ENCODE results near the gene CYFIP1.

CYFIP1 gene

GRCh38 chr15:22887157-22887951 is 92.8 kb downstream of the CYFIP1 start:
- no peak for DNase-seq

- DNase-seq, result no peak
Measured at GRCh38 chr15:22885120-22885519, 95.0 kb downstream of the CYFIP1 start.

GRCh38 chr15:22884344-22884743 is 95.8 kb downstream of the CYFIP1 start:
- DNase-seq, result no peak

- no peak for DNase-seq
Measured at GRCh38 chr15:22883196-22883595, 97.0 kb downstream of the CYFIP1 start.

DNA sequence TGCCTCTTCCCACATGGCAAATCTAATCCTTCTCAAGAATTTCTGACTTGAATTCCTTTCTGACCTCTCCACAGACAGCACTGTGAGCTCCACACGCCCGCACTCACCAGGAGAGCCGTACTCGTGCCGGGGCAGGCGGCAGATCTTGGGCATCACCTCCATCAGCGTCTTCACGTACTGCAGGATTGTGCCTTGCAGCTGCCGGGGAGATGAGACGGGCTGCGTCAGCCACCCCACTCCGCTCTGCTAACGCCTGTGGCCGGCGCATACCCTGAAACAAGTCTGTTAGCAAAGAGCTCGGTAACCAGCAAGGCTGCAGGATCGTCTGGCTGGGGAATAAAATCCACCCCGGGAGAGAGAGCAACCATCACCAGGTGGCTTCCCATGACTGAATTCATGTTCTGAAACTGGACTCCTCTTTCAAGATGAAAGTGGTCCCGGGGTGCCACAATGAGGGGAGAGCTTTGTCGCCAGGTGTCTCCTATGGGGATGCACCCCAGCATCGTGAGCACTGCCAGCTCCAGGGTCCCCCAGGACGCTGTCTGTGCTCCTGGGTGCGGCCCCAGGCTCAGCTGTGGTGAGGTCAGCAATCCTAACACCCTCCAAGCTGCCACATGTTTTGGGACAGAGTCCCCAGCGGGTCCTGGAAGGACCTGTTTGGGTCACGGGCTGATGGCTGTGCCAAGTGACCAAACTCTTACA is 98.3 kb downstream of the CYFIP1 start:
- DNase-seq, result no peak

DNA sequence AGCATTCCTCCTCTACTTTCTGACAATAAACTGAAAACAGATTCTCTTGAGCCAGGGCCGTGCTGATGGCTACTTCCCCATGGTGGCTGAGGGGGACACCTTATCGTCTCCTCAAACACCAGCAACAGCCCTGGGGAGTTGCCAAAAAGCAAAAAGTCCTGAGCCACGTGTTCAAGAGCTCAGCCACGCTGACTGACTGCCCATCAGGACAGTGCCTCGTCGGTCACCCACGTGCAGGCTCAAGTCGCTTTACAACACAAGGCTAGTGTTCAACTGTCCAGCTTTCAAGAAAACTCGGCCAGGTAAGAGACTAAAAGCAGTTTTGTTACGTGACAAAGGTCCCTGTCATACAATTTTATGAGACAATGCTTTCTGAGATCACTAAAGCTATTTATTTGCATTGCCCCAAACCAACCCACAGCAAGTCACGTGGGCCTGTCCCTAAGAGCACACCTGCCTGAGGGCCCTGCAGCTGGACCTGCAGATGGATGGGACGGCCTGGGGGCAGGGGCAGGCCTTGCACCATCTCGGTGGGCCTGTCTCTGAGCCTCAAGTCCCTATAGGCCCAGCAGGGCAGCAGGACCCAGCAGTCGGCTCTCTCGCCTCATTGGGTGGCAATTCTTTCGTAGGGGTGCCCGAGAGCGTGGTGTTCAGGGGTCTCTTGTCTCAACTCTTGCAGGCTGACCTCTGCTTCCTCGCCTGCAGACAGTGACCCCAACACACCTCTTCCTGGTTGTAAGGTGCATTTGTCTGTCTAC is 99.0 kb downstream of the CYFIP1 start:
- no peak for DNase-seq

DNA sequence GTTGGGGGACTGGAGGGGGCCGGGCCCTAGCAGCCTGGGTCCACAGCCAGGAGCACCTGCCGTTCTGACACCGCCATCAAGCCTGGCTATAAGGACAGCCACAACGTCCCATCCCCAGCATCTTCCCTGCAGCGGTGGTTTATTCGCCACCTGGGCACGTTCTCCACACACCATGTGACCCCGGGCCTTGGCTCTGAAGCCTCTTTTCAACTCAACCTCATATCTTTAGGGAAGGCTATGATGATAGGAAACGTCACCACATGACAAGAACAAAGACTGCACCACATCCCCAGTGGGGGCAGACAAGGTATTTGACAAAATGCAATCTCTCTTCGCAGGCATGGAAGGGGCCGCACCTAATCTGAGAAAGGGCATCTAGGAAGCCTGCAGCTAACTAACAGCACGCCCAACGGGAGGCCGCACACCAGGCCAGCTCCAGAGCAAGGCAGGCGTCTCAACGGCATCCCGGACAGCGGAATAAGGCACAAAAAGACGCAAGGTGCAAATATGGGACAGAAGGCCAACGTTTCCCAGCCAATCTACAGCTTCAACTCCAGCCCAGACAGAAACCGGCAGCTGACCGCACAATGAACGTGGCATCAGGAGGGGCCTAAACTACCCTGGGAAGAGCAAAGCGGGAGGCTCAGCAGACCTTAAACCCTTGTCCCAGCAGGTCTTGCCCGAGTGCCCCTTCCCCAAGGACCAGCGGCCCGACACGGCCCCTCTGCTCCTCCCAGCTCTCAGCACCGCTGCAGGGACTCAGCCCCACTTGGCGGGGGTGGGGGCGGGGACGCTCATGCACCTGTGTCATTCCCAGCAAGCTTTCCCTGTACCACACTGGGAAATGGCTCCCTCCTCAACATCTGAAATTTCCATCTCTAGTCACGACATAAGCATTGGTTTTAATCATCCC is 99.8 kb downstream of the CYFIP1 start:
- no peak for DNase-seq

DNA sequence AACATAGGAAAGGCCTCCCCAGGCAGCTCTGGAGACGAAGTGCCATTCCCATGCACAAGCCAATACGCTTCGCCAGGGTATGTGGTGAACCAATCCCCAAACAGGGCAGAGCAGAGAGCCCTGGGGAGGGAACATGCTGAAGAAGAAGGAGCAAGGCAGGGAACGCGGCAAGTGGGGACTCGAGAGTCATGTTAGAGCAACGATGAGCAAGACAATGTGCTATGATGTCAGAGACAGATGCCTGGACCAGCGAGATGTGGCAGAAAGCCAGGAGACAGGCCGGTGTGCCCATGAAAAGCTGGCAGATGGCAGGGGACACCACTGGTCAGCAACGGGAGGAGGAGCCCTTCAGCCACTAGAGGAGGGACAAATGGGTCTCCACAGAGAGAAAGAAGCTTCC is 102.1 kb downstream of the CYFIP1 start:
- DNase-seq, result no peak

DNA sequence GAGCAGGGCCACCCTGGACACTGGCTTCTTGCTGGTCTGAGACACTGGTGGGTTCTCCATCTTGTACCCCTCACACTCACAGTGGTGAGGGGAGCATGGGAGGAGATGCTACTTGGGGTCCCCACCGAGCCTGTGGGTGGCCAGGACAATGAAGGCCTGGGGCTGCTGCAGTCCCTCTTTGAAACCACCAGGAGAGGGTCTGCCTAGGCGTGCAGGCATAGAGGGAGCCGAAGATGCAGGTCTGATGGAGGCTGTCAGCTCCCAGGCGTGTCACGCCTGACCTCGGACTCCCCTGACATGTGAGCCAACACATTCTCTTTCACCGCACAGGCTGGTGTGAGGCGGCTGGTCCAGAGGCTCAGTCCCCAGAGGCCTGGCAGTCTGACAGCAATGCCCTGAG is 102.6 kb downstream of the CYFIP1 start:
- DNase-seq, result no peak

GRCh38 chr15:22877117-22877516 is 103.1 kb downstream of the CYFIP1 start:
- DNase-seq, result no peak

GRCh38 chr15:22874966-22875365 is 105.2 kb downstream of the CYFIP1 start:
- DNase-seq, result no peak

DNA sequence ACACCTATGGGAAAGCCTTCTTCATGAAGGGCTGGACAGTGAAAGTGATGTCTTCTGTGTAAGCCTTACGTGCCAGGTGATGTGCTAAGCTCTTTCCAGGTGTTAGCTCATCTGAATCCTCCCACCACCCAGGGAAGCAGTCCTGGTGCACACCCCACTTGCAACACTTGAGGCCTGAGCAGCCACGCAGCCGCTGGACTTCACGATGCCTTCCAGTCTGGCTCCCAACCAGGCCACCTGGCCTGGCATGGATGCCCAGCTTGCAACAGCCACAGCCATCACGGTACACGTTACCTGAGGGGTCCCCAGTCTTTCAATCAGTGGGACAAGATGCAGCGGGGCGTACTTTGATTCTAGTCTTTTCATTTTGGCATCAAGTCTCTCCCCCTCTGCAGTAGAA is 105.9 kb downstream of the CYFIP1 start:
- no peak for DNase-seq

GRCh38 chr15:22873841-22874240 is 106.3 kb downstream of the CYFIP1 start:
- DNase-seq, result no peak

DNA sequence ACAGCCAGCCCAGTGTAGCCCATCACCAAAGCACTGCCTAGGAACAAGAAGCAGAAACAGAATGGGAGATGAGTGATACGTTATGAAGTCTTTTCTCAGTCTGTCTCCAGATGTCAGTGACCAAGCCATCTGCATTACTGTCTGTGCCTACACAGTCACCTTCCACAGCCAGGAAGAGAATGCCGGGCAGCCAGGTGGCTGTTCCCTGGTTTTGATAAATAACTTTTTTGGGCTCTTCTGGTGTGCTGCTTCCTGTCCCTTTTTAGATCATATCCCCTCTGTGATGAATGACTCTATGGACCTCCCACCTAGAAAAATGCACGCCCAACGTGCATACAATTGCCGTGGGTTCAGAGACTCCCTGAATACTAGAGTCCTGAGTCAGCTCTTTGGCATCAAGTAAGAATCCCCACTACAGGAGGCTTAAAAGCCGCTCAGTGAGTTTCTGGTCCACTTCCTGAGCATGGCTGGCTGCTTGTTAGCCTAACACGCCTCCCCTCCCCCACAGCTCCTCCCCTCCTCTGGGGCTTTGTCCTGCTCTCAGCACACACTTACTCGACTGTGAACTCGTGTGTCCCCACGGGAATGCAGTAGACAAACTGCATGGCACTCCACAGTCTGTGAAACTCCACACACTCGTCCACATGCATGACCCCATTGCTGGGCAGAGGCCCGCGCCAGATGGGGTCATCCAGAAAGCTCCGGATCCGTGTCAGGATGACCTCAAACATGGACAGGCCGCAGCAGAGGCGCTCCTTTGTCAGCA is 107.0 kb downstream of the CYFIP1 start:
- DNase-seq, result no peak

DNA sequence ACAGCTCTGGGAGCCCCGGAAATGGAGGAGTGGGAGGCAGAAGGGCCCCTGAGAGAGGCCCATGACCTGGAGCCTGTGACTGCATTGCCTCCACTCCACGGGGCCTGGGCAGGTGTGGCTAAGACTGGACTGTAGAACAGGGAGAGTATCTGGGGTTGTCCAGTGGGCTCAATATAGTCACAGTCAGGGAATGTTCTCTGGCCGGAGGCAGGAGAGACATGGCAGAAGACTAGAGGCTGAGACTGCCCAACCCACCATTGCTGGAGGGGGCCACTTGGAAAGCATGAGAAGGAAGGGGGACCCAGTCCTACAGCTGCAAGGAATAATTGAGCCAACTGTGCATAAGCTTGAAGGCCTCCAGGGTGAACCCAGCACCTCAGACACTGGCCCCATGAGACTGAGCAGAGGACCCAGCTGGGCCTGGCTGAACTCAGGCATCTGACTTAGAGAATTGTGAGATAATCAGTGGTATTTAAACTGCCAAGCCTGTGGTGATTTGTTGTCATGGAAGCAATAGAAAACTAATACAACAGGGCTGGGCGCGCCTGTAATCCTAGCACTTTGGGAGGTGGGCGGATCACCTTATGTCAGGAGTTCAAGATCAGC is 108.6 kb downstream of the CYFIP1 start:
- DNase-seq, result no peak

GRCh38 chr15:22870865-22871264 is 109.3 kb downstream of the CYFIP1 start:
- no peak for DNase-seq

DNA sequence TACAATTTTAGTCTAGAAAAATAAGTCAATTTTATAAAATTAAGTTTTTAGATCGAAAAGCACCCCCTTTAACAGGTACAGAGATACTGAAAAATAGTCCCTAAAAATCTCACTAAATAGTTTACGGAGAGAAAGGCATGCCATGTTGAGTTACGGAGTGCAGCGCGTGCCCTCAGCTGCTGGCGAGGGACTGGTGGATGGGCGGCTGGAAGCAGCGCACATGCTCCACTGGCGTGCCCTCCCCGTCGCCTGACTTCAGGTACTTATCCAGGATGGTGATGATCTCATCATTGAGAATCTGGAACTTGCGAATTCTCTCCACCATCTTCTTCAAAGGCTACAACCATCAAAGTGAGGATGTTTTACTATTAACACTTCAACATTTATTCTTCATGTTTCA is 110.3 kb downstream of the CYFIP1 start:
- DNase-seq, result no peak

- DNase-seq, result no peak
Measured at GRCh38 chr15:22868928-22869327, 111.2 kb downstream of the CYFIP1 start.

- no peak for DNase-seq
Measured at GRCh38 chr15:22868495-22868894, 111.7 kb downstream of the CYFIP1 start.

GRCh38 chr15:22867886-22868285 is 112.3 kb downstream of the CYFIP1 start:
- DNase-seq, result no peak

- DNase-seq, result no peak
Measured at GRCh38 chr15:22866079-22866478, 114.1 kb downstream of the CYFIP1 start.

Measured in NCI-H446 treated with DMSO at 0.1 percent for 48 hours (cell line).